Progenitor cell of endocrine pancreas (in vitro differentiated cells): ENCODE results near the gene DIP2C. TPM values are rescaled to one million over a fixed set of nuclear protein-coding genes. Genes with fewer than 3 reads are reported as not detected.

Source experiments
- DNase-seq: peaks from one replicate; pipeline ENCODE4 v3.0.0; 2021; ENCODE audit warnings: low spot score; ENCODE audit not compliant: unreplicated experiment
- H3K27ac Mint-ChIP-seq: 2 replicates; pipeline ENCODE4 v1.8.0; 2021; ENCODE audit warnings: mild to moderate bottlenecking, moderate library complexity, mixed read lengths
- H3K27me3 Mint-ChIP-seq: 2 replicates; pipeline ENCODE4 v1.8.0; 2021; ENCODE audit warnings: mixed read lengths
- H3K36me3 Mint-ChIP-seq: 2 replicates; pipeline ENCODE4 v1.8.0; 2022; ENCODE audit warnings: mixed read lengths; ENCODE audit not compliant: insufficient read depth
- H3K4me1 Mint-ChIP-seq: 2 replicates; pipeline ENCODE4 v1.8.0; 2021; ENCODE audit warnings: low read depth, mixed read lengths
- H3K4me3 Mint-ChIP-seq: 2 replicates; pipeline ENCODE4 v1.8.0; 2021; ENCODE audit warnings: low read depth, mild to moderate bottlenecking, moderate library complexity, mixed read lengths
- H3K9me3 Mint-ChIP-seq: 2 replicates; pipeline ENCODE4 v1.8.0; 2021; ENCODE audit warnings: low read depth, mixed read lengths
- total RNA-seq: library from RNA; stranded (reverse); gene quantifications from 2 replicates; pipeline ENCODE4 v1.2.1, GENCODE V29; 2021
- TF ChIP-seq, protein P1 (sequence below): fragments of 200-600 bp; sonication (generic); IDR thresholded peaks from one replicate; pipeline ENCODE4 v1.5.0; 2021; ENCODE audit warnings: antibody characterized with exemption, mild to moderate bottlenecking; ENCODE audit not compliant: unreplicated experiment

Gene DIP2C
- total RNA-seq, 1 donor from 2014 or later = 27.2 TPM

DNA sequence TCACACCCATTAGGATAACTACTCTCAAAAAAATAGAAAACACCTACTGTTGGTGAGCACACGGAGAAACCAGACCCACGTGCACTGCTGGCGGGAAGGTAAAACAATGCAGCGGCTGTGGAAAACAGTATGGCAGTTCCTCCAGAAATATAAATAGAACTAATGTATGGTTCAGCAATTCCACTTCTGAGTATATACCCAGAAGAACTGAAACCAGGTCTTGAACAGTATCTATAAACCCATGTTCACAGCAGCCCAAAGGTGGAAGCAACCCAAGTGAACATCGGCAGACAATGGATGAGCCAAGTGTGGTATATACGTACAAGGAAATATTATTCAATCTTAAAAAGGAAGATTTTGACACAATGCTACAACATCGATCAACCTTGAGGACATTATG lies 389.5 kb downstream of the DIP2C start:
- Mint-ChIP-seq H3K4me3 (no peak overlapping the region), H3K27ac (no peak overlapping the region), H3K27me3 (no peaks in the 10 kb centered on the region), H3K9me3 (no peaks in the 10 kb centered on the region), H3K36me3 (peaks cover 17% of the 10 kb centered on the region), H3K4me1 (no peaks in the 10 kb centered on the region)
- DNase-seq = no peak
- TF ChIP-seq, protein P1, sequence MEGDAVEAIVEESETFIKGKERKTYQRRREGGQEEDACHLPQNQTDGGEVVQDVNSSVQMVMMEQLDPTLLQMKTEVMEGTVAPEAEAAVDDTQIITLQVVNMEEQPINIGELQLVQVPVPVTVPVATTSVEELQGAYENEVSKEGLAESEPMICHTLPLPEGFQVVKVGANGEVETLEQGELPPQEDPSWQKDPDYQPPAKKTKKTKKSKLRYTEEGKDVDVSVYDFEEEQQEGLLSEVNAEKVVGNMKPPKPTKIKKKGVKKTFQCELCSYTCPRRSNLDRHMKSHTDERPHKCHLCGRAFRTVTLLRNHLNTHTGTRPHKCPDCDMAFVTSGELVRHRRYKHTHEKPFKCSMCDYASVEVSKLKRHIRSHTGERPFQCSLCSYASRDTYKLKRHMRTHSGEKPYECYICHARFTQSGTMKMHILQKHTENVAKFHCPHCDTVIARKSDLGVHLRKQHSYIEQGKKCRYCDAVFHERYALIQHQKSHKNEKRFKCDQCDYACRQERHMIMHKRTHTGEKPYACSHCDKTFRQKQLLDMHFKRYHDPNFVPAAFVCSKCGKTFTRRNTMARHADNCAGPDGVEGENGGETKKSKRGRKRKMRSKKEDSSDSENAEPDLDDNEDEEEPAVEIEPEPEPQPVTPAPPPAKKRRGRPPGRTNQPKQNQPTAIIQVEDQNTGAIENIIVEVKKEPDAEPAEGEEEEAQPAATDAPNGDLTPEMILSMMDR = no peak

DNA sequence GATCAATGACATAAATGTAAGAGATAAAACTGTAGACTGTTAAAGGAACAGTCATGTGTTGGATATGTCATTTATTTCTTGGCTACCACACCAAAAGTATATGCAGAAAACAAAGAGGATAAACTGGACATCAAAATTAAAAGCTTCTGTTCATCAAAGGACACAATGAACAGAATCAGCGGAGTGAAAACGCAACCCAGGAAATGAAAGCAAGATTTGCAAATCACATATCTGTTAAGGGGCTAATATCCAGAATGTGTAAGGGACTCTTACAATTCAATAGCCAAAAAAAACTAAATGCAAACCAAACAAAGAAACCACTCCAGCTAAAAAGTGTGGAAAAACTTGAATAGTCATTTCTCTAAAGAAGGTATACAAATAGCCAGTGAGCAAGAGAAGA lies 390.0 kb downstream of the DIP2C start:
- Mint-ChIP-seq H3K4me3 (no peak overlapping the region), H3K36me3 (peaks cover 17% of the 10 kb centered on the region), H3K27me3 (no peaks in the 10 kb centered on the region), H3K9me3 (no peaks in the 10 kb centered on the region), H3K4me1 (no peaks in the 10 kb centered on the region), H3K27ac (no peak overlapping the region)
- no peak for DNase-seq
- TF ChIP-seq, protein P1 = no peak

DNA sequence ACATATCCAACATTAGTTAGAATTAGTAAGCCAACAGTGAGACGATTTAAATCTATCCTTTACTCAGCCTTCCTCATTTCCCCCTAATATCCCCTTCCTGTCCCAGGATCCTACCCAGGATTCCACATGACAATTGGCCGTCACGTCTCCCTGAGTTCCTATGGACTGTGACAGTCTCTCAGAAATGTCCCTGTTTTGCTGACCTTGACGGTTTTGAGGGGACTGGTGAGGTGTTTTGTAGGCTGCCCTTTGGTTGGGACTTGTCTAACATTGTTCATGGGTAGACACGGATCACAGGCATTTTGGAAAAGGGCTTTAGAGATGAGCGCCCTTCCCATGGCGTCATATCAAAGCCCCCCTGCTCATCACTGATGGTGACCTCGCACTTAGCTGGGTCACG lies 391.4 kb downstream of the DIP2C start:
- no peaks in the 10 kb centered on the region for H3K9me3 Mint-ChIP-seq
- H3K4me1 Mint-ChIP-seq = no peaks in the 10 kb centered on the region
- H3K4me3 Mint-ChIP-seq = no peak overlapping the region
- H3K27me3 Mint-ChIP-seq = no peaks in the 10 kb centered on the region
- H3K36me3 Mint-ChIP-seq = peaks cover 15% of the 10 kb centered on the region
- no peak overlapping the region for H3K27ac Mint-ChIP-seq
- no peak for DNase-seq
- TF ChIP-seq, protein P1 = no peak

DNA sequence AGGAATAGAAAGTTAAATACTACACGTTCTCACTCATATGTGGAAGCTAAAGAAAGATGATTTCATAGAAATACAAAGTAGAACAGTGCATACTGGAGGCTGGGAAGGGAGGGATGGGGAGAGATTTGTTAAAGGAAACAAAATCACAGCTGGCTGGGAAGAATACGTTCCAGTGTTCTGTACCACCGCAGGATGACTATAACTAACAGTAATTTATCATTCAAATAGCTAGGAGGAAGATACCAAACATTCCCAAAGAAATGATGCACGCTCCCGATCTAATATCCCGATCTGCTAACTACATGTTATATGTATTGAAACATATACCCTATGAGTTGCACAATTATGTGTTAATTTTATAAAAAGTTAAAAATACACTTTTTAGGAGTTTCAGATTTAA lies 391.9 kb downstream of the DIP2C start:
- H3K9me3 Mint-ChIP-seq = no peaks in the 10 kb centered on the region
- TF ChIP-seq, protein P1 = no peak
- no peak overlapping the region for H3K27ac Mint-ChIP-seq
- DNase-seq = no peak
- no peaks in the 10 kb centered on the region for H3K4me1 Mint-ChIP-seq
- H3K36me3 Mint-ChIP-seq = peaks cover 15% of the 10 kb centered on the region
- no peak overlapping the region for H3K4me3 Mint-ChIP-seq
- no peaks in the 10 kb centered on the region for H3K27me3 Mint-ChIP-seq

DNA sequence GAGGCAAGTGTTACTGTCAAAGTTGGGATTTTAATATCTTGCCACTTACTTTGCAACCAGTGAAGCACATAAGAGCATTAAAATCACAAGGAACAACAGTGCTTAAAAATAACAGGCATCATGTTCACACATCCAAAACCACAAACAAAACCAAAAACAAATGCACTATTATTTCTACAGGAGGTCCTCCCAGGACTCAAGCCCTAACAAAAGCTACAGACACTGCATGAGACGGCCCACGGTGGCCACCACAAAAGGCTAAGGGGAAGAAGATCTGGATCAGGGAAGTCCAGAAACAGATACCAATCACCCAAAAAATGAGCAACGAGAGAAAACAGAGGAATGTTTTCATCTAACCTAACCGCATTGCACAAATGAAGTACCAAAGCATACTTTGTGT lies 395.8 kb downstream of the DIP2C start:
- Mint-ChIP-seq H3K4me3 (no peak overlapping the region), H3K9me3 (no peaks in the 10 kb centered on the region), H3K36me3 (peaks cover 10% of the 10 kb centered on the region), H3K27me3 (no peaks in the 10 kb centered on the region), H3K4me1 (no peaks in the 10 kb centered on the region), H3K27ac (no peak overlapping the region)
- no peak for DNase-seq
- TF ChIP-seq, protein P1 = no peak
